Lung (tissue), 12 donors: Measurements from ENCODE around the gene SLC8A1. TPM values are rescaled to one million over a fixed set of nuclear protein-coding genes. Genes with fewer than 3 reads are reported as not detected.

Experiments
- ATAC-seq: fragments of 200-7000 bp; cut with Tn5 transposase; one replicate; pipeline ENCODE4 v1.9.1; 2020; ENCODE audit warnings: moderate number of reproducible peaks; ENCODE audit not compliant: insufficient read depth, low FRiP score
- DNase-seq, 3 donors: peaks; one replicate each; pipeline ENCODE4 v3.0.0-alpha.2; 2013 to 2017
- H3K27ac ChIP-seq, 2 donors: one replicate each; pipeline ENCODE4 v1.5.1; 2013; ENCODE audit warnings: mild to moderate bottlenecking in 2 of 2, moderate library complexity in 2 of 2, control low read depth in 1 of 2, inconsistent platforms in 1 of 2, low read depth in 1 of 2, low read length in 1 of 2
- H3K27me3 ChIP-seq, 3 donors: one replicate each; pipeline ENCODE4 v1.5.1; 2013; ENCODE audit warnings: low read length in 2 of 3; ENCODE audit not compliant: control insufficient read depth in 3 of 3, insufficient read depth in 3 of 3
- H3K36me3 ChIP-seq, 4 donors: one replicate each; pipeline ENCODE4 v1.5.1; 2013; ENCODE audit warnings: low read length in 4 of 4, mild to moderate bottlenecking in 1 of 4, moderate library complexity in 1 of 4; ENCODE audit not compliant: control insufficient read depth in 4 of 4, insufficient read depth in 4 of 4
- H3K4me1 ChIP-seq, 5 donors: one replicate each; pipeline ENCODE4 v1.5.1; 2013; ENCODE audit warnings: low read length in 5 of 5, mild to moderate bottlenecking in 2 of 5, moderate library complexity in 1 of 5; ENCODE audit not compliant: control insufficient read depth in 5 of 5, insufficient read depth in 5 of 5
- H3K4me3 ChIP-seq: one replicate; pipeline ENCODE4 v1.5.1; 2013; ENCODE audit warnings: mild to moderate bottlenecking, control low read depth, moderate library complexity
- H3K9ac ChIP-seq, 2 donors: one replicate each; pipeline ENCODE4 v1.5.1; 2013; ENCODE audit warnings: low read length in 2 of 2, control low read depth in 1 of 2; ENCODE audit not compliant: insufficient read depth in 1 of 2
- H3K9me3 ChIP-seq, 4 donors: one replicate each; pipeline ENCODE4 v1.5.1; 2013; ENCODE audit warnings: low read length in 3 of 4, mild to moderate bottlenecking in 1 of 4, moderate library complexity in 1 of 4; ENCODE audit not compliant: control insufficient read depth in 4 of 4, insufficient read depth in 3 of 4
- CTCF ChIP-seq: IDR thresholded peaks from 2 replicates; pipeline ENCODE4 v1.5.1; 2012; ENCODE audit warnings: mild to moderate bottlenecking; ENCODE audit errors: control extremely low read depth, extremely low read depth
- WGBS, 2 donors: extraction: QIAGEN DNeasy Blood & Tissue Kit; methylation state at CpG; one replicate each; pipeline ENCODE4 v1.1.7; 2013; 5-methylcytosine and 5-hydroxymethylcytosine counted together
- polyA plus RNA-seq, 2 donors: library from polyadenylated mRNA; stranded (reverse); fragments of 200-250 nt; gene quantifications; one replicate each; pipeline ENCODE4 v1.2.1, GENCODE V29; 2013
- total RNA-seq, 2 donors: library from RNA; depleted of rRNA in 1 of 2; stranded (reverse); fragments of >200 nt in 1 of 2; gene quantifications; one replicate each; pipeline ENCODE4 v1.2.1, GENCODE V29; 2014 to 2021
- donor health status: control.
- donor health status: control.
- donor health status: Bipolar disorder and iron deficiency.
- donor health status: healthy.
- donor health status: DM: yes; HTN: yes; CAD: no.

The SLC8A1 gene
- total and polyA plus RNA-seq, 4 donors: 1.2 to 34.7 (median 18.4) TPM

DNA sequence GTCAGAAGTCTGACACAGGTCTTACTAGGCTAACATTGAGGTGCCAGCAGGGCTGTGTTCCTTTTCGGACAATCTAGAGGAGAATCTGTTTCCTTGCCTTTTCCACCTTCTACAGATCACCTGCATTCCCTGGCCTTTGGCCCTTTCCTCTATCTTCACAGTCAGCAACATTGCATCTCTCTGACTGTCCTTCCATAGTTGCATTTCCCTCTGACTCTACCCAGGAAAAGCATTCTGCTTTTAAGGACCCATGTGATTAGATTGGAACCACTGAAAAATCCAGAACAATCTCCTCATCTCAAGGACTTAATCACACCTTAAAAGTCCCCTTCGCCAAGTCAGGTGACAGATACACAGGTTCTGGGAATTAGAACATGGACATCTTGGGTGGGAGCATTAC, 181.5 kb downstream of the SLC8A1 start:
- Histone ChIP-seq H3K4me3 (no peak overlapping the region), H3K9me3 (no peaks in the 10 kb centered on the region), H3K9ac (no peak overlapping the region), H3K27me3 (no peaks in the 10 kb centered on the region), H3K36me3 (no peaks in the 10 kb centered on the region), H3K4me1 (peaks cover 0 to 26% (median 12%) of the 10 kb centered on the region in 5 donors), H3K27ac (peak overlapping the region in 1 of 2 donors; percentile 41)
- ATAC-seq (no peak), DNase-seq (no peak)
- WGBS, 2 donors: 90 to 92% methylated on average over 2 of the region's 2 CpGs
- TF ChIP-seq CTCF: no peak

DNA sequence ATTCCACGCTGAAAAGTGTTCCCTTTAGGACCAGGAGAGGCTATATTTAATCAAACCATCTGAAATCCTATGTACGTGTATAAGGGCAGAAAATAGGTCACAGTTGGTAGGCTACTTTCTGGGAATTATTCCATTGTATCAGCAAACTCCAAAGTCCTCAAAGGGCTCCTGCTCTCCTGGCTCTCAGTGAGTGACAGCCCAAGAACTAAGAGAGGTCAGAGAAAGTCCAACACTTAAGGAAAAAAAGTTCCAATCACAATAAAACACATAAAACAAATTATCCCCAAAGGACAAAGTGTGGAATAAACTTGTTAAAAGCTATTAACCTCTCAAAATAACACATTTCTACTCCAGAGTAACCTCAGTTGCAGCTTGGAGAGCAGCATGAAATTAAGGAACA, 183.3 kb downstream of the SLC8A1 start:
- H3K4me1 ChIP-seq: peaks cover 0 to 26% (median 3%) of the 10 kb centered on the region in 5 donors
- H3K27me3 ChIP-seq: no peaks in the 10 kb centered on the region
- peak overlapping the region in 1 of 2 donors; percentile 9 for H3K27ac ChIP-seq
- ATAC-seq (no peak), DNase-seq (no peak)
- no peak for TF ChIP-seq CTCF
- no peaks in the 10 kb centered on the region for H3K9me3 ChIP-seq
- H3K4me3 ChIP-seq: no peak overlapping the region
- no peaks in the 10 kb centered on the region for H3K36me3 ChIP-seq
- no peak overlapping the region for H3K9ac ChIP-seq
- 80 to 93% methylated on average over 2 of the region's 2 CpGs for WGBS, 2 donors

- H3K9me3 ChIP-seq: no peaks in the 10 kb centered on the region
- H3K9ac ChIP-seq: no peak overlapping the region
- no peaks in the 10 kb centered on the region for H3K36me3 ChIP-seq
- 98 to 100% methylated on average over 1 of the region's 1 CpG for WGBS, 2 donors
- H3K27me3 ChIP-seq: no peaks in the 10 kb centered on the region
- DNase-seq (no peak), ATAC-seq (no peak)
- no peak overlapping the region for H3K4me3 ChIP-seq
- peaks cover 0 to 23% (median 0%) of the 10 kb centered on the region in 5 donors for H3K4me1 ChIP-seq
- no peak for TF ChIP-seq CTCF
- peak overlapping the region in 1 of 2 donors; percentile 16 for H3K27ac ChIP-seq
Measured at GRCh38 chr2:40266201-40266600, 185.7 kb downstream of the SLC8A1 start.

GRCh38 chr2:40265602-40266001, 186.3 kb downstream of the SLC8A1 start:
- Histone ChIP-seq H3K27ac (no peak overlapping the region), H3K4me3 (no peak overlapping the region), H3K9me3 (no peaks in the 10 kb centered on the region), H3K27me3 (no peaks in the 10 kb centered on the region), H3K9ac (no peak overlapping the region), H3K4me1 (peaks cover 0 to 26% (median 0%) of the 10 kb centered on the region in 5 donors), H3K36me3 (no peaks in the 10 kb centered on the region)
- ATAC-seq (no peak), DNase-seq (no peak)
- no peak for TF ChIP-seq CTCF
